HG03439 (cell line): ENCODE data around the gene SNX14.
A peak's percentile ranks its signal among the peaks of the same experiment; 100 is the strongest.
"Not testable (repeated sequence)": the region's sequence is repeated elsewhere in the genome, so short reads cannot be mapped to it uniquely, and the experiment has no call there.

Experiments used
- ATAC-seq: cut with Tn5 transposase; IDR thresholded peaks from one replicate; pipeline ENCODE4 v1.9.1; 2021; ENCODE audit warnings: mild to moderate bottlenecking, moderate library complexity; ENCODE audit not compliant: unreplicated experiment

The SNX14 gene

GRCh38 chr6:85592033-85592432 is 1.6 kb downstream of the SNX14 start:
- ATAC-seq = no peak

- no peak for ATAC-seq
Measured at GRCh38 chr6:85591207-85591606, 2.5 kb downstream of the SNX14 start.

- ATAC-seq = no peak
Measured at GRCh38 chr6:85585741-85586140, 7.9 kb downstream of the SNX14 start.

GRCh38 chr6:85582832-85583231 is 10.8 kb downstream of the SNX14 start:
- ATAC-seq = not testable (repeated sequence)

GRCh38 chr6:85581572-85581971 is 12.1 kb downstream of the SNX14 start:
- no peak for ATAC-seq

- peak; percentile 82 for ATAC-seq
Measured at GRCh38 chr6:85580878-85581267, 12.8 kb downstream of the SNX14 start.

- ATAC-seq = no peak
Measured at GRCh38 chr6:85580118-85580877, 13.4 kb downstream of the SNX14 start.

- no peak for ATAC-seq
Measured at GRCh38 chr6:85579581-85579980, 14.1 kb downstream of the SNX14 start.

GRCh38 chr6:85576476-85576875 is 17.2 kb downstream of the SNX14 start:
- ATAC-seq = no peak

GRCh38 chr6:85574932-85575598 is 18.6 kb downstream of the SNX14 start:
- no peak for ATAC-seq

GRCh38 chr6:85569323-85569722 is 24.3 kb downstream of the SNX14 start:
- ATAC-seq = no peak

GRCh38 chr6:85568411-85568810 is 25.2 kb downstream of the SNX14 start:
- ATAC-seq = no peak

- no peak for ATAC-seq
Measured at GRCh38 chr6:85565736-85566135, 27.9 kb downstream of the SNX14 start.

GRCh38 chr6:85564223-85564622 is 29.4 kb downstream of the SNX14 start:
- ATAC-seq = not testable (repeated sequence)

- ATAC-seq = no peak
Measured at GRCh38 chr6:85561750-85562357, 31.8 kb downstream of the SNX14 start.

GRCh38 chr6:85556992-85557668 is 36.5 kb downstream of the SNX14 start:
- ATAC-seq = no peak

- no peak for ATAC-seq
Measured at GRCh38 chr6:85552652-85553051, 41.0 kb downstream of the SNX14 start.

GRCh38 chr6:85551264-85551663 is 42.4 kb downstream of the SNX14 start:
- no peak for ATAC-seq

GRCh38 chr6:85547719-85548118 is 45.9 kb downstream of the SNX14 start:
- no peak for ATAC-seq

GRCh38 chr6:85544776-85545175 is 48.9 kb downstream of the SNX14 start:
- ATAC-seq = no peak

GRCh38 chr6:85537055-85537494 is 56.6 kb downstream of the SNX14 start:
- no peak for ATAC-seq
